ENCODE data around the gene AHCYL1.

The AHCYL1 gene

DNA sequence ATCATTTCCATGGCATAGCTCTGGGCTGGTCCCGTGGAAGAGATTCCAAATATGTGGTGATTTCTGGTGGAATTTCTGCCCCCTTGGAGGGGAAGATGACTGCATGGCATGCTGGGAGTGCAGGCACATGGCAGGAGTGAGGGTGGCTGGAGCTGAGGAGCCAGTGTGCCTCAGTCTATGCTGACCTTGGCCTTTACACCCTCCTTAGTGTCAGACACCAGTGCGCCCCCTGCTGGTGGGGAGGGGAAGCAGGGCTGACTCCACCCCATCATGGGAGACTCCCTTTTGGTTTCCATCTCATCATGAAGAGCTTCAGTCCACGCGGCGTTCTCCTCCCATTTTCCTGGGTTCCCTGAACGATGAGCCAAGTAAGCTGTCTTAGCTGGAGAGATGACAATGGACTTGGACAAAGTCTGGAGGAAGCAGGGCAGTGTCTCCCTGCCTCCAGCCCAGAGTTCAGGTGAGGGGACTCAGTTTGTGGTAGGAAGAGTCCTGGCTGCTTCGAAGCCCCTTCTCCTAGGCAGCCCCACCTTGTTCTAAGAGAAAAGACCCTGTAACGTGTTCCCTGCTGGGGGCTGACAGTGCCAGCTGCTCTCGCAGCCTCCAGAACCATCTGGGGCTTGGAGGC, 75.6 kb downstream of the AHCYL1 start:
- TF ChIP-seq, protein P1, sequence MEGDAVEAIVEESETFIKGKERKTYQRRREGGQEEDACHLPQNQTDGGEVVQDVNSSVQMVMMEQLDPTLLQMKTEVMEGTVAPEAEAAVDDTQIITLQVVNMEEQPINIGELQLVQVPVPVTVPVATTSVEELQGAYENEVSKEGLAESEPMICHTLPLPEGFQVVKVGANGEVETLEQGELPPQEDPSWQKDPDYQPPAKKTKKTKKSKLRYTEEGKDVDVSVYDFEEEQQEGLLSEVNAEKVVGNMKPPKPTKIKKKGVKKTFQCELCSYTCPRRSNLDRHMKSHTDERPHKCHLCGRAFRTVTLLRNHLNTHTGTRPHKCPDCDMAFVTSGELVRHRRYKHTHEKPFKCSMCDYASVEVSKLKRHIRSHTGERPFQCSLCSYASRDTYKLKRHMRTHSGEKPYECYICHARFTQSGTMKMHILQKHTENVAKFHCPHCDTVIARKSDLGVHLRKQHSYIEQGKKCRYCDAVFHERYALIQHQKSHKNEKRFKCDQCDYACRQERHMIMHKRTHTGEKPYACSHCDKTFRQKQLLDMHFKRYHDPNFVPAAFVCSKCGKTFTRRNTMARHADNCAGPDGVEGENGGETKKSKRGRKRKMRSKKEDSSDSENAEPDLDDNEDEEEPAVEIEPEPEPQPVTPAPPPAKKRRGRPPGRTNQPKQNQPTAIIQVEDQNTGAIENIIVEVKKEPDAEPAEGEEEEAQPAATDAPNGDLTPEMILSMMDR (IDR thresholded peaks at IDR 0.05; ENCODE audit: low read depth, low read length, missing control alignments): peak; percentile 78
- in situ Hi-C loops (cut with HindIII; ENCODE audit: low sequenced_read_pairs): no loop called here
- no peak overlapping the region for H3K4me3 ChIP-seq (ENCODE audit: low read depth, low read length)
- no peak for DNase-seq (ENCODE audit: low read depth)

DNA sequence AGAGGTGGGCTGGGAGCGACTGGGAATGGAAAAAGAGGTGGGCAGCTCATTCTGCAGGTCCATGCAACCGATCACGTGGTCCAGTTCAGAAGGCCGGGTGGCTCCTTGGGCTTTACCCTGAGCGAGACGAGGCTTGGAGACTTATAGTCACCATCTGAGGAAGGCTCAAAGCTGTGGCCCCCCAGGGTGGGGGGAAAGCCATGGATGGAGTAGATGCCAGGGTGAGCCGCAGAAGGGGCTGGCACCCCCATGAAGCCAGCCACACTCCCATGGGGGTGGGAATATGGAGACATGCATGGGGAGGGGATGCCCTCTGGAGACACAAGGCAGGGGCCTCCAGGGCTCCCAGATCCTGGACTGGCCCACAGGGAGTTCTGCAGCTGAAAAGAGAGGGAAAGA, 76.1 kb downstream of the AHCYL1 start:
- DNase-seq (ENCODE audit: low read depth): no peak
- H3K4me3 ChIP-seq (ENCODE audit: low read depth, low read length): no peak overlapping the region
- in situ Hi-C loops (cut with HindIII; ENCODE audit: low sequenced_read_pairs): no loop called here
- TF ChIP-seq, protein P1 (IDR thresholded peaks at IDR 0.05; ENCODE audit: low read depth, low read length, missing control alignments): no peak

DNA sequence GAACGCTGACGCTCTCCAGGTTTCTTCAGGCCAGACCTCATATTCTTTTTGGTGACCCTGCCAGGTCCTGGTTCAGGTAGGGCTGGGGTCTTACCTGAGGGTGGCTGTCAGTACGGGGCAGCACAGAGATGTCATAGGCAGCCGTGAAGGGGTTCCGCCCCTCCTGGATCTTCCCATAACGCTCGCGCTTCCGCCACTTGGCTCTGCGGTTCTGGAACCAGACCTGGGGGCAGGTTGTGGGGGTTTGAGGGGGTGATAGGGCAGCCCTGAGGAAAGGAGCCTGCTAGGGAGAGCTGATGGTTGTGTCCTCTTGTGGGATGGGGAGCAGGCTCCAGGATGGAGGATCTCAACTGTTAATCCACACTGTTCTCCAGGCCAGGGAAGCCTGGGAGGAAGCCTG, 76.8 kb downstream of the AHCYL1 start:
- TF ChIP-seq, protein P1 (IDR thresholded peaks at IDR 0.05; ENCODE audit: low read depth, low read length, missing control alignments): no peak
- H3K4me3 ChIP-seq (ENCODE audit: low read depth, low read length): no peak overlapping the region
- in situ Hi-C loops (cut with HindIII; ENCODE audit: low sequenced_read_pairs): no loop called here
- no peak for DNase-seq (ENCODE audit: low read depth)

DNA sequence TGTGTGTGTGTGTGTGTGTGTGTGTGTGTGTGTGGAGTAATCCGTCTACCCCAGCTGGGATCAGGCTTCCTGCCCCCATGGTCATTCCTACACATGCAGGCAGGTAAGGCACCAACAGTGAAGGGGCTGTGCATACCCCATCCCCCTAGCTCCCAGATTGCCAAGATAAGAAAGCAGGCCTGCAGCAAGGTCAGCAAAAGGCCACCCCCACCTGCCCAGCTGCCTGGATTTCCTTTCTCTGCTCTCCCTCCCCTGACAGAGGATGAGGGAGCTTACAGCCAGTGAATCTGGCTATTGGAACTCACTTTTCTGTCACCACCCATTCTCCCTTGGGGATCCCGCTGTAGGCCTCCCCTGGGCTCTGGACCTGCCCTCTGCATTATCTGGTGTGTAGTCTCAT, 78.0 kb downstream of the AHCYL1 start:
- no peak for DNase-seq (ENCODE audit: low read depth)
- in situ Hi-C loops (cut with HindIII; ENCODE audit: low sequenced_read_pairs): no loop called here
- H3K4me3 ChIP-seq (ENCODE audit: low read depth, low read length): no peak overlapping the region
- TF ChIP-seq, protein P1 (IDR thresholded peaks at IDR 0.05; ENCODE audit: low read depth, low read length, missing control alignments): no peak

DNA sequence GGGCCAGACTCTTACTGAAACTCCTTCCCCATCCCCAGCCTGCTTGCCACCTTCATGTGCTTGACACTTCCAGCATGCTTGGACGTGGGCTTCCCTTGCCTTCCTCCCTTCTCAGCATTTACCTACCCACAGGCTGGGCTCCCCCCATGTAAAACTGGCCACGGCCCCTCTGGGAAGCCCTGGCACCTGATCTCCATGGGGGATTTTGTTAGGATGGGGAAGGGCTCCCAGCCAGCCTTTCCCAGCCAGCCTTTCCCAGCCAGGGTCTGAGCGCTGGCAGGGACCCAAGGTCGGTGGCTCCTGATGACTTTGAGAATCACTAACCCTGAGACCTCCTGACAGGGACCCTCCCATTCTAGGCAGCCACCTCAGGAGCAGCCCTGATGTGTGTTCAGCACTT, 79.2 kb downstream of the AHCYL1 start:
- TF ChIP-seq, protein P1 (IDR thresholded peaks at IDR 0.05; ENCODE audit: low read depth, low read length, missing control alignments): no peak
- no peak overlapping the region for H3K4me3 ChIP-seq (ENCODE audit: low read depth, low read length)
- in situ Hi-C loops (cut with HindIII; ENCODE audit: low sequenced_read_pairs): no loop called here
- no peak for DNase-seq (ENCODE audit: low read depth)

DNA sequence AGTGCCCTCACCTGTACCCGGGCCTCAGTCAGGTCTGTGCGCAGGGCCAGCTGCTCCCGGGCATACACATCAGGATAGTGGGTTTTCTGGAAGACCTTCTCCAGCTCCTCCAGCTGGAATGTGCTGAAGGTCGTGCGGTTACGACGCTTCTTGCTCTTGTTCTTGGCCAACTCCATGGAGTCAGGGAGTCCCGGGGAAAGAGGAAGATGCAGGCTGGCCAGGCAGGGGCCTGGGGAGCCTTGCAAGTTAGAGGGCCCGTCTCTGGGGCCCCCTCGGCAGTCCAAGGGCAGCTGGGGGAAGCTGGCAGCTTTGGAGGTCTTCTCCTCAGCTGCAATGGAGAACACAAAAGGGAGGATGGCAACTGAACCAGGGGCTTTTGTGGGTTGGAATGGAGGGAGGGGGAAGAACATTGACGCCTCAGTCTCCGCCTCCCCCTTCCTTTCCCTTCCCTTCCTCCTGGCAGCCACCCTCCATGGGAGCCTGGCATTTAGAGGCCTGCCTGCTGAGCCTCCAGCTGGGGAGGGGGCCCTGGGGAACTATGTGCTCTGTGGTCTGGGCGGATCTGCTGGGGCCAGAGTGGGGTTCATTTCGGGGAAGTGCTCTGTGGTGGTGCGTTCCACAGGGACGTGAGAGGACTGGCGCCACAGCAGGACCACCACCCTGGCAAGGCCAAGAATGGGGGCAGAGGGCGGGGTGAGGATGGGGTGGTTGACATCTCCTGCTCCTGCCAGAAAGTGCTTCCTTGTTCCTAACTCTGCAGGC, 80.2 kb downstream of the AHCYL1 start:
- no peak overlapping the region for H3K4me3 ChIP-seq (ENCODE audit: low read depth, low read length)
- in situ Hi-C loops (cut with HindIII; ENCODE audit: low sequenced_read_pairs): no loop called here
- DNase-seq (ENCODE audit: low read depth): no peak
- TF ChIP-seq, protein P1 (IDR thresholded peaks at IDR 0.05; ENCODE audit: low read depth, low read length, missing control alignments): no peak

Measured in astrocyte of the cerebellum (primary cell).